OCI-LY1 (cell line): ENCODE results near the gene ABCB9.

Experiments
- H2AFZ ChIP-seq: fragments of 200-600 bp; sonication (generic), shearing (Covaris generic); 2 replicates; pipeline ENCODE4 v1.6.0; 2014; ENCODE audit warnings: antibody characterized with exemption, mild to moderate bottlenecking, low read length
- H3F3A ChIP-seq: fragments of 200-600 bp; sonication (generic), shearing (Covaris generic); 2 replicates; pipeline ENCODE4 v1.6.0; 2014; ENCODE audit warnings: mild to moderate bottlenecking, antibody characterized with exemption, low read length, moderate library complexity; ENCODE audit not compliant: insufficient read depth
- H3K27ac ChIP-seq: fragments of 200-600 bp; sonication (generic); 2 replicates; pipeline ENCODE4 v1.5.1; 2014; ENCODE audit warnings: low read length, mixed run types, mild to moderate bottlenecking, low read depth; ENCODE audit not compliant: poor library complexity, severe bottlenecking
- H3K27me3 ChIP-seq: fragments of 200-600 bp; sonication (generic); 2 replicates; pipeline ENCODE4 v1.6.0; 2014; ENCODE audit warnings: antibody characterized with exemption, mild to moderate bottlenecking, low read length, moderate library complexity; ENCODE audit not compliant: insufficient read depth
- H3K36me3 ChIP-seq: fragments of 200-600 bp; sonication (generic); 2 replicates; pipeline ENCODE4 v1.6.1; 2014; ENCODE audit warnings: mild to moderate bottlenecking, antibody characterized with exemption, low read length, moderate library complexity, mixed read lengths; ENCODE audit not compliant: insufficient read depth
- H3K4me1 ChIP-seq: fragments of 200-600 bp; sonication (generic); 2 replicates; pipeline ENCODE4 v1.5.1; 2014; ENCODE audit warnings: mild to moderate bottlenecking, low read length, moderate library complexity; ENCODE audit not compliant: insufficient read depth, severe bottlenecking
- H3K4me2 ChIP-seq: fragments of 200-600 bp; sonication (generic), shearing (Covaris generic); 2 replicates; pipeline ENCODE4 v1.6.1; 2014; ENCODE audit warnings: low read length
- H3K4me3 ChIP-seq: fragments of 200-600 bp; sonication (generic); 2 replicates; pipeline ENCODE4 v1.5.1; 2014; ENCODE audit warnings: low read length, low read depth, mild to moderate bottlenecking, mixed read lengths; ENCODE audit not compliant: poor library complexity, severe bottlenecking
- H3K79me2 ChIP-seq: fragments of 200-600 bp; shearing (Covaris generic); 2 replicates; pipeline ENCODE4 v1.6.1; 2016; ENCODE audit warnings: mixed run types, low read length, mixed read lengths; ENCODE audit not compliant: insufficient read depth
- H3K9ac ChIP-seq: fragments of 200-600 bp; sonication (generic), shearing (Covaris generic); 2 replicates; pipeline ENCODE4 v1.6.1; 2014; ENCODE audit warnings: mild to moderate bottlenecking, low read length, mixed read lengths
- H3K9me2 ChIP-seq: fragments of 200-600 bp; sonication (generic), shearing (Covaris generic); 2 replicates; pipeline ENCODE4 v1.6.1; 2014; ENCODE audit warnings: low read depth, mild to moderate bottlenecking, low read length, mixed read lengths
- H3K9me3 ChIP-seq: fragments of 200-600 bp; shearing (Covaris generic); 2 replicates; pipeline ENCODE4 v1.6.1; 2014; ENCODE audit warnings: low read length, mixed read lengths
- H4K20me1 ChIP-seq: fragments of 200-600 bp; sonication (generic), shearing (Covaris generic); 2 replicates; pipeline ENCODE4 v1.6.0; 2016; ENCODE audit warnings: mild to moderate bottlenecking, low read length; ENCODE audit not compliant: insufficient read depth
- EZH2 ChIP-seq: fragments of 200-600 bp; sonication (generic), shearing (Covaris generic); IDR thresholded peaks from 2 replicates; pipeline ENCODE4 v1.8.0; 2017; ENCODE audit warnings: borderline replicate concordance, mixed run types, mild to moderate bottlenecking, antibody characterized with exemption, low read length, moderate library complexity, mixed read lengths
- TF ChIP-seq, protein P1 (sequence below): fragments of 200-600 bp; sonication (generic), shearing (Covaris generic); IDR thresholded peaks from 2 replicates; pipeline ENCODE4 v1.5.1; 2017; ENCODE audit warnings: mild to moderate bottlenecking, antibody characterized with exemption, low read length, moderate library complexity, mixed read lengths

ABCB9 gene

DNA sequence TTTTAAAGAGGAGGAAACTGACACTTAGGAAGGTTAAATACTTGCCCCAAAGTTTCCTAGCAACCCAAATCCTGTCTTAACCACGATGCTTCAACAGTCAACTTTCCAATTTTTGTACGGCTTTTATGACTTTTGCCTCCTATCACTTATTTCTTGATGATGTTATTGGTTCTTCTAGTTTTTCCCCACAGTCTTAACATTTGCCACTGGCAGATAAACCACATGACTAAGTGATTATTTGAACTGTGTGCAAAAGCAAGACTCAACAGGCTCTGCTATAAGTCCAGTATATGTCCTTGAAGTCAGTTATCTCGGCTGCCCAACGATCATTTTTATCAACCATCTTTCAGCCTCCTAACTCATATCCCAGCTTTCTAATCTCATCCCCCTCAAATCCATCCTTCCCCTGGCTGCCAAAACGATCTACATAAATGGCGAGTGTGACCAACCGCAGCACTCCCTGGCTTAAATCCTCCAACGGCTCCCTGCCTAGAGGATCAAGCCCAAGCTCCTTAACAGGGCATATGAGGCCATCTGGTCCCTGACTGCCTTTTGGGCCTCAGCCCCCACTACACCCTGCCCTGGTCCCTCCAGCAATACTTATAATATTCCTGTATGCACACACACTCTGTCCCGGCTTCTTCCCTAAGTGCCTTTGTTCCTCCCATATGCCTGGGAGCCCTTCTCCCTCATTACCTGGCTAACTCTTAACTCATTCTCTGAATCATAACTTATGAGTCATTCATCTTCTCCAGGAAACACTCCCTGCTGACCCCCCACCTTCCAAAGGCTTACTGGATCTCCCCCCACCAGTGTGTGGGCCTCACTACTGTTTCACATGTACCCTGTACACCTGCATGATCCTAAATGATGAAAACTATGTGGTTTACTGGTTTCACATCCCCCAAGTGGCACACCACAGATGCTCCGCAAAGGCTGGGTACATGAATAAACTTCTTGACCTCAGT, 79.1 kb downstream of the ABCB9 start:
- Histone ChIP-seq H2AFZ (no peak overlapping the region), H3K9ac (no peak overlapping the region), H3K4me3 (no peak overlapping the region), H3K27me3 (no peaks in the 10 kb centered on the region), H3K9me2 (no peaks in the 10 kb centered on the region), H3K4me1 (peaks cover 43% of the 10 kb centered on the region), H3K9me3 (no peaks in the 10 kb centered on the region), H3F3A (no peaks in the 10 kb centered on the region), H3K36me3 (no peaks in the 10 kb centered on the region), H3K79me2 (no peaks in the 10 kb centered on the region), H3K4me2 (peak overlapping the region; percentile 28), H4K20me1 (no peaks in the 10 kb centered on the region), H3K27ac (peak overlapping the region; percentile 47)
- TF ChIP-seq EZH2, result no peak
- TF ChIP-seq, protein P1, sequence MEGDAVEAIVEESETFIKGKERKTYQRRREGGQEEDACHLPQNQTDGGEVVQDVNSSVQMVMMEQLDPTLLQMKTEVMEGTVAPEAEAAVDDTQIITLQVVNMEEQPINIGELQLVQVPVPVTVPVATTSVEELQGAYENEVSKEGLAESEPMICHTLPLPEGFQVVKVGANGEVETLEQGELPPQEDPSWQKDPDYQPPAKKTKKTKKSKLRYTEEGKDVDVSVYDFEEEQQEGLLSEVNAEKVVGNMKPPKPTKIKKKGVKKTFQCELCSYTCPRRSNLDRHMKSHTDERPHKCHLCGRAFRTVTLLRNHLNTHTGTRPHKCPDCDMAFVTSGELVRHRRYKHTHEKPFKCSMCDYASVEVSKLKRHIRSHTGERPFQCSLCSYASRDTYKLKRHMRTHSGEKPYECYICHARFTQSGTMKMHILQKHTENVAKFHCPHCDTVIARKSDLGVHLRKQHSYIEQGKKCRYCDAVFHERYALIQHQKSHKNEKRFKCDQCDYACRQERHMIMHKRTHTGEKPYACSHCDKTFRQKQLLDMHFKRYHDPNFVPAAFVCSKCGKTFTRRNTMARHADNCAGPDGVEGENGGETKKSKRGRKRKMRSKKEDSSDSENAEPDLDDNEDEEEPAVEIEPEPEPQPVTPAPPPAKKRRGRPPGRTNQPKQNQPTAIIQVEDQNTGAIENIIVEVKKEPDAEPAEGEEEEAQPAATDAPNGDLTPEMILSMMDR, result no peak

DNA sequence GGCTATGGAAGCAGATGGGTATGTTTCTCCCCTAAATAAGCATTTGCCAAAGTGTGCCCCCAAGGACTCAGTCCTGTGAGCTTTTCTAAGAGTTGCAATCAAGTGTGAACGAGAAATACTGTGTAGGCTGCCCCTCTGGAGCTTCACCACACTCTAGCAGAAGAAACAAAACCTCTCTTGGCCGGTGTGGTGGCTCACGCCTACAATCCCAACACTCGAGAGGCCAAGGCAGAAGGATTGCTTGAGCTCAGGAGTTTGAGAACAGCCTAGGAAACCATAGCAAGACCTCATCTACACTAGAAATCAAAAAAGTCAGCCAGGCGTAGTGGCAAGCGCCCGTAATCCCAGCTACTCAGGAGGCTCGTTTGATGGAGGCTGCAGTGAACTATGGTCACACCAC, 80.1 kb downstream of the ABCB9 start:
- no peak overlapping the region for H3K4me3 ChIP-seq
- H3F3A ChIP-seq, result no peaks in the 10 kb centered on the region
- no peaks in the 10 kb centered on the region for H3K9me2 ChIP-seq
- H3K4me1 ChIP-seq, result peaks cover 43% of the 10 kb centered on the region
- H3K27ac ChIP-seq, result no peak overlapping the region
- no peaks in the 10 kb centered on the region for H4K20me1 ChIP-seq
- no peaks in the 10 kb centered on the region for H3K36me3 ChIP-seq
- H3K9me3 ChIP-seq, result no peaks in the 10 kb centered on the region
- TF ChIP-seq, protein P1, result no peak
- H2AFZ ChIP-seq, result no peak overlapping the region
- H3K4me2 ChIP-seq, result no peak overlapping the region
- H3K9ac ChIP-seq, result no peak overlapping the region
- no peaks in the 10 kb centered on the region for H3K27me3 ChIP-seq
- no peaks in the 10 kb centered on the region for H3K79me2 ChIP-seq

DNA sequence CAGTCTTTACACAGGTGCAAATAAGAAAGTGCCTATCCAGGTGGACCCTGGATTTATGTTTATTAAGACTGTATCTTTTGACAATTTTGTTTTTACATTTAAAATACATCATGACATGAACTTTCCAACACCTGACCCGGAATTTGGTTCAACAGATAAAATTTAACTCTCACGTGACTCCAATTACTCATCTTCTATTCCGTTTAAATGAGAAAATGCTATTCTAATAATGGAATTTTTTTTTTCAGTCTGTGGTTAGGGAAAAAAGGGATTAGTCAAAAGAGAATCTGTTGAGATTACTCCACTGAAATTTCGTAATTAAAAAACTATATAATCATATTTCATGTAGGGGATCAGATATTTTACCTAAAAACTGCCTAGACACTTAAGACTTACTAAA, 81.4 kb downstream of the ABCB9 start:
- Histone ChIP-seq H3K27me3 (no peaks in the 10 kb centered on the region), H3K27ac (no peak overlapping the region), H3K4me3 (no peak overlapping the region), H3K36me3 (no peaks in the 10 kb centered on the region), H3F3A (no peaks in the 10 kb centered on the region), H2AFZ (no peak overlapping the region), H4K20me1 (no peaks in the 10 kb centered on the region), H3K4me2 (no peak overlapping the region), H3K79me2 (no peaks in the 10 kb centered on the region), H3K9me3 (no peaks in the 10 kb centered on the region), H3K9me2 (no peaks in the 10 kb centered on the region), H3K9ac (no peak overlapping the region), H3K4me1 (peaks cover 39% of the 10 kb centered on the region)
- no peak for TF ChIP-seq EZH2
- TF ChIP-seq, protein P1, result no peak
